DOHH2 (cell line): ENCODE data around the gene STAM2.
A peak's percentile ranks its signal among the peaks of the same experiment; 100 is the strongest.

Experiments used
- H3F3A ChIP-seq: fragments of 200-600 bp; sonication (generic), shearing (Covaris generic); 2 replicates; pipeline ENCODE4 v1.6.0; 2016; ENCODE audit warnings: antibody characterized with exemption, mild to moderate bottlenecking; ENCODE audit not compliant: control insufficient read depth, insufficient read depth
- H3K27ac ChIP-seq: fragments of 200-600 bp; sonication (generic); 2 replicates; pipeline ENCODE4 v1.5.1; 2014; ENCODE audit warnings: low read depth, mild to moderate bottlenecking, low read length, moderate library complexity
- H3K27me3 ChIP-seq: fragments of 200-600 bp; sonication (generic); 2 replicates; pipeline ENCODE4 v1.6.1; 2014; ENCODE audit warnings: mild to moderate bottlenecking, low read length, mixed read lengths; ENCODE audit not compliant: control insufficient read depth
- H3K36me3 ChIP-seq: fragments of 200-600 bp; sonication (generic); 2 replicates; pipeline ENCODE4 v1.6.1; 2014; ENCODE audit warnings: mild to moderate bottlenecking, low read length, moderate library complexity, mixed read lengths; ENCODE audit not compliant: control insufficient read depth
- H3K4me1 ChIP-seq: fragments of 200-600 bp; sonication (generic); 2 replicates; pipeline ENCODE4 v1.6.1; 2014; ENCODE audit warnings: mild to moderate bottlenecking, low read length, mixed read lengths; ENCODE audit not compliant: control insufficient read depth
- H3K4me2 ChIP-seq: fragments of 200-600 bp; sonication (generic); 2 replicates; pipeline ENCODE4 v1.6.0; 2014; ENCODE audit warnings: mild to moderate bottlenecking, low read length, moderate library complexity
- H3K4me3 ChIP-seq: fragments of 200-600 bp; sonication (generic); 2 replicates; pipeline ENCODE4 v1.5.1; 2014; ENCODE audit warnings: mild to moderate bottlenecking, low read length, mixed read lengths
- H3K79me2 ChIP-seq: fragments of 200-600 bp; sonication (generic); 2 replicates; pipeline ENCODE4 v1.6.1; 2014; ENCODE audit warnings: mild to moderate bottlenecking, low read length, mixed read lengths; ENCODE audit not compliant: control insufficient read depth
- H3K9me2 ChIP-seq: fragments of 200-600 bp; sonication (generic); replicated peaks from 2 replicates; pipeline ENCODE4 v1.6.1; 2014; ENCODE audit warnings: mild to moderate bottlenecking, low read length, mixed read lengths; ENCODE audit not compliant: control insufficient read depth
- H3K9me3 ChIP-seq: fragments of 200-600 bp; sonication (generic); 2 replicates; pipeline ENCODE4 v1.6.1; 2014; ENCODE audit warnings: antibody characterized with exemption, low read length, mixed read lengths; ENCODE audit not compliant: control insufficient read depth, insufficient read depth
- H4K20me1 ChIP-seq: fragments of 200-600 bp; sonication (generic); 2 replicates; pipeline ENCODE4 v1.6.0; 2014; ENCODE audit warnings: low read depth, mild to moderate bottlenecking, antibody characterized with exemption, low read length, moderate library complexity; ENCODE audit not compliant: control insufficient read depth, insufficient read depth
- EZH2phosphoT487 ChIP-seq: fragments of 200-600 bp; sonication (generic); IDR thresholded peaks from 2 replicates; pipeline ENCODE4 v1.6.1; 2017; ENCODE audit warnings: borderline replicate concordance, mild to moderate bottlenecking, antibody characterized with exemption, low read length, moderate library complexity, mixed read lengths
- TF ChIP-seq, protein P1 (sequence below): fragments of 200-600 bp; sonication (generic); IDR thresholded peaks from one replicate; pipeline ENCODE4 v1.5.1; 2014; ENCODE audit warnings: antibody characterized with exemption, mild to moderate bottlenecking, low read depth, low read length; ENCODE audit not compliant: poor library complexity, severe bottlenecking

STAM2 gene

GRCh38 chr2:152176113-152176714 lies 651 bp upstream of the STAM2 start:
- peak overlapping the region; percentile 61; the same call in 1 of the 2 replicates for H3K27ac ChIP-seq
- peaks cover 40% of the 10 kb centered on the region for H3K79me2 ChIP-seq
- TF ChIP-seq, protein P1, sequence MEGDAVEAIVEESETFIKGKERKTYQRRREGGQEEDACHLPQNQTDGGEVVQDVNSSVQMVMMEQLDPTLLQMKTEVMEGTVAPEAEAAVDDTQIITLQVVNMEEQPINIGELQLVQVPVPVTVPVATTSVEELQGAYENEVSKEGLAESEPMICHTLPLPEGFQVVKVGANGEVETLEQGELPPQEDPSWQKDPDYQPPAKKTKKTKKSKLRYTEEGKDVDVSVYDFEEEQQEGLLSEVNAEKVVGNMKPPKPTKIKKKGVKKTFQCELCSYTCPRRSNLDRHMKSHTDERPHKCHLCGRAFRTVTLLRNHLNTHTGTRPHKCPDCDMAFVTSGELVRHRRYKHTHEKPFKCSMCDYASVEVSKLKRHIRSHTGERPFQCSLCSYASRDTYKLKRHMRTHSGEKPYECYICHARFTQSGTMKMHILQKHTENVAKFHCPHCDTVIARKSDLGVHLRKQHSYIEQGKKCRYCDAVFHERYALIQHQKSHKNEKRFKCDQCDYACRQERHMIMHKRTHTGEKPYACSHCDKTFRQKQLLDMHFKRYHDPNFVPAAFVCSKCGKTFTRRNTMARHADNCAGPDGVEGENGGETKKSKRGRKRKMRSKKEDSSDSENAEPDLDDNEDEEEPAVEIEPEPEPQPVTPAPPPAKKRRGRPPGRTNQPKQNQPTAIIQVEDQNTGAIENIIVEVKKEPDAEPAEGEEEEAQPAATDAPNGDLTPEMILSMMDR: no peak
- TF ChIP-seq EZH2phosphoT487: no peak

DNA sequence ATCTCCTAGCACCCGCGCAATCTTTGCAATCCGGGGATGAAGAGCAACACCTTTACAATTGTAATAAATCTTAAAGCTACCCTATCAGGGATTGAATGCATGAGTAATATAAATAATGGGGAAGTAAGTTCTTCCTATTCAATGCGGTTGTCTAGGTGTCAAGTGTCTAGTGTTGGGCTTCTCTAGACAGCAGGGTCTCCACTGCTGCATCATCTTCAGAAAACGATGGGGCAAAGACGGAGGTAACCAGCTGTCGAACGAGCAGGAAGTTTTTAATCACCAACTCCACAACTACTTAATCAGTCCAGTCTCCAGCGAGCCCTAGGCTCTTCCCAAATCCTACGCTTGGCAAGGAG lies 573 bp downstream of the STAM2 start:
- peaks cover 24% of the 10 kb centered on the region for H3K4me1 ChIP-seq
- no peaks in the 10 kb centered on the region for H4K20me1 ChIP-seq
- H3K9me2 ChIP-seq: no peaks in the 10 kb centered on the region
- H3K27me3 ChIP-seq: no peaks in the 10 kb centered on the region
- no peaks in the 10 kb centered on the region for H3K9me3 ChIP-seq
- peaks cover 3% of the 10 kb centered on the region; the same call in 1 of the 2 replicates for H3K36me3 ChIP-seq
- no peaks in the 10 kb centered on the region for H3F3A ChIP-seq
- H3K27ac ChIP-seq: peak overlapping the region; percentile 61
- H3K79me2 ChIP-seq: peaks cover 52% of the 10 kb centered on the region
- TF ChIP-seq EZH2phosphoT487: no peak
- TF ChIP-seq, protein P1: peak; percentile 10
- H3K4me2 ChIP-seq: peak overlapping the region; percentile 84
- peak overlapping the region; percentile 92 for H3K4me3 ChIP-seq

More at GRCh38 chr2:152176113-152176714, 651 bp upstream of the STAM2 start:
- no peaks in the 10 kb centered on the region for H3K27me3 ChIP-seq
- no peaks in the 10 kb centered on the region for H3K9me3 ChIP-seq
- H3K4me3 ChIP-seq: peak overlapping the region; percentile 92
- H3K9me2 ChIP-seq: no peaks in the 10 kb centered on the region
- H3F3A ChIP-seq: no peaks in the 10 kb centered on the region
- peaks cover 3% of the 10 kb centered on the region; the same call in 1 of the 2 replicates for H3K36me3 ChIP-seq
- H4K20me1 ChIP-seq: no peaks in the 10 kb centered on the region
- peak overlapping the region; percentile 84 for H3K4me2 ChIP-seq
- peaks cover 24% of the 10 kb centered on the region for H3K4me1 ChIP-seq

DNA sequence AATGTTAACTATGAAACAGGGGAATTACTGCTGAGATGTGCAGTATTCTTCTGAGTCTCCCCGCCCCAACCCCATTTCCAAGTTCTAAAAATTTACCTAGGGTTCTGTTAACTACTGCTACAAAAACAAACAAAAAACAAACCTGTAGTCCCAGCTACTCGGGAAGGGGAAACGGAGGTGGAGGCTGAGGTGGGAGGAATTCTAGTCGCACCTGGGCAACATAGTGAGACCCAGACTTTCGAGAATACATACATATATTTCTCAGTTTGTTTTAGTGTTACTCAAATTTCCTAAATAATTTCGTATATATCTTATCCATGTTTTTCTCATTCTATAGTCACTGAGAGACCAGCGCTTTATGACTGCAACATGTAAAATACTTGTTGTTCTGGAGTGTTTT lies 989 bp downstream of the STAM2 start:
- H3K9me3 ChIP-seq: no peaks in the 10 kb centered on the region
- H3K27me3 ChIP-seq: no peaks in the 10 kb centered on the region
- H3K4me2 ChIP-seq: peak overlapping the region; percentile 84
- H3F3A ChIP-seq: no peaks in the 10 kb centered on the region
- H3K79me2 ChIP-seq: peaks cover 56% of the 10 kb centered on the region
- H3K4me3 ChIP-seq: peak overlapping the region; percentile 92
- TF ChIP-seq, protein P1: no peak
- TF ChIP-seq EZH2phosphoT487: no peak
- peaks cover 3% of the 10 kb centered on the region; the same call in 1 of the 2 replicates for H3K36me3 ChIP-seq
- no peaks in the 10 kb centered on the region for H3K9me2 ChIP-seq
- peak overlapping the region; percentile 61 for H3K27ac ChIP-seq
- no peaks in the 10 kb centered on the region for H4K20me1 ChIP-seq
- peaks cover 24% of the 10 kb centered on the region for H3K4me1 ChIP-seq
